K562 (cell line): ENCODE data around the gene RELCH.

Experiments
- CC2D1A ChIP-seq: fragments of 450-650 bp; IDR thresholded peaks from 2 replicates; pipeline ENCODE4 v1.6.1; 2017; ENCODE audit warnings: mild to moderate bottlenecking
- CREBBP ChIP-seq: IDR thresholded peaks from one replicate; pipeline ENCODE4 v1.6.1; 2012; ENCODE audit warnings: low read depth, mild to moderate bottlenecking, control low read depth, inconsistent platforms, low read length
- ELK1 ChIP-seq: sonication (generic); formaldehyde crosslinking; IDR thresholded peaks from 2 replicates; pipeline ENCODE4 v1.8.1; 2022; ENCODE audit warnings: missing genetic modification reagents
- ESRRA ChIP-seq: fragments of 450-650 bp; IDR thresholded peaks from 2 replicates; pipeline ENCODE4 v1.6.1; 2014; ENCODE audit warnings: low read depth, mild to moderate bottlenecking, moderate library complexity, borderline replicate concordance
- HDAC2 ChIP-seq: fragments of 450-650 bp; IDR thresholded peaks from 2 replicates; pipeline ENCODE4 v1.6.1; 2016; ENCODE audit warnings: mild to moderate bottlenecking
- MAX ChIP-seq: sonication (generic); formaldehyde crosslinking; IDR thresholded peaks from 2 replicates; pipeline ENCODE4 v1.9.0; 2022; ENCODE audit warnings: mild to moderate bottlenecking, missing genetic modification reagents
- POLR2A ChIP-seq: fragments of 450-650 bp; conservative IDR thresholded peaks from 2 replicates; pipeline ENCODE4 v1.6.1; 2016
- RCOR1 ChIP-seq, 2 experiments: IDR thresholded peaks; 2 replicates each; pipeline ENCODE4 v1.6.1; 2012; ENCODE audit warnings: low read depth in 2 of 2, low read length in 2 of 2, borderline replicate concordance in 1 of 2, improper control_type of control experiment in 1 of 2
- USF1 ChIP-seq: sonication (generic); formaldehyde crosslinking; IDR thresholded peaks from 2 replicates; pipeline ENCODE4 v1.9.0; 2022; ENCODE audit warnings: mild to moderate bottlenecking, missing genetic modification reagents
- ZBTB33 ChIP-seq: sonication (generic); formaldehyde crosslinking; IDR thresholded peaks from 2 replicates; pipeline ENCODE4 v1.8.1; 2023; ENCODE audit warnings: mild to moderate bottlenecking, missing genetic modification reagents
- ZNF23 ChIP-seq: fragments of 250-450 bp; sonication (Bioruptor Pico); IDR thresholded peaks from 2 replicates; pipeline ENCODE4 v1.4.0; 2020; ENCODE audit warnings: mild to moderate bottlenecking
- ZNF512 ChIP-seq: IDR thresholded peaks from 2 replicates; pipeline ENCODE4 v1.6.1; 2016; ENCODE audit warnings: missing genetic modification characterization, missing compliant biosample characterization
- ZNF780A ChIP-seq: fragments of 250-450 bp; sonication (Bioruptor Pico); IDR thresholded peaks from 2 replicates; pipeline ENCODE4 v1.5.0; 2021; ENCODE audit warnings: mild to moderate bottlenecking
- ZSCAN32 ChIP-seq: fragments of 450-650 bp; formaldehyde crosslinking; IDR thresholded peaks from 2 replicates; pipeline ENCODE4 v1.4.0; 2020; ENCODE audit warnings: mild to moderate bottlenecking, moderate library complexity

- TF ChIP-seq ZSCAN32 (CRISPR knock-in tag): no peak
- no peak for TF ChIP-seq ESRRA
- TF ChIP-seq ZBTB33 (CRISPR knock-in tag): no peak
- TF ChIP-seq MAX: no peak
- no peak for TF ChIP-seq ELK1 (CRISPR knock-in tag)
- TF ChIP-seq USF1: no peak
- no peak for TF ChIP-seq CC2D1A
- TF ChIP-seq ZNF780A (CRISPR knock-in tag): no peak
- TF ChIP-seq ZNF512 (tag): no peak
- TF ChIP-seq ZNF23 (CRISPR knock-in tag): no peak
- no peak for TF ChIP-seq RCOR1 (IDR thresholded peaks at IDR 0.05; ENCODE audit: borderline replicate concordance in 1 of 2, low read depth in 2 of 2, low read length in 2 of 2)
- no peak for TF ChIP-seq HDAC2
- no peak for TF ChIP-seq CREBBP
- TF ChIP-seq POLR2A: no peak
These were observed 27.7 kb downstream of the RELCH start for GRCh38 chr18:62214790-62215189.
